Stimulated activated CD8-positive, alpha-beta memory T cell treated with anti-CD3 and anti-CD28 coated beads, Interleukin-12 subunit alpha, Interleukin-12 subunit beta, amount 100 ng/mL, for 4 hours (primary cell): ENCODE data around the gene PHYH.
A peak's percentile ranks its signal among the peaks of the same experiment; 100 is the strongest.
"Not testable (repeated sequence)": the region's sequence is repeated elsewhere in the genome, so short reads cannot be mapped to it uniquely, and the experiment has no call there.

Source experiments
- DNase-seq: peaks from one replicate; pipeline ENCODE4 v3.0.0-alpha.2; 2020; ENCODE audit warnings: low read depth

PHYH gene

DNA sequence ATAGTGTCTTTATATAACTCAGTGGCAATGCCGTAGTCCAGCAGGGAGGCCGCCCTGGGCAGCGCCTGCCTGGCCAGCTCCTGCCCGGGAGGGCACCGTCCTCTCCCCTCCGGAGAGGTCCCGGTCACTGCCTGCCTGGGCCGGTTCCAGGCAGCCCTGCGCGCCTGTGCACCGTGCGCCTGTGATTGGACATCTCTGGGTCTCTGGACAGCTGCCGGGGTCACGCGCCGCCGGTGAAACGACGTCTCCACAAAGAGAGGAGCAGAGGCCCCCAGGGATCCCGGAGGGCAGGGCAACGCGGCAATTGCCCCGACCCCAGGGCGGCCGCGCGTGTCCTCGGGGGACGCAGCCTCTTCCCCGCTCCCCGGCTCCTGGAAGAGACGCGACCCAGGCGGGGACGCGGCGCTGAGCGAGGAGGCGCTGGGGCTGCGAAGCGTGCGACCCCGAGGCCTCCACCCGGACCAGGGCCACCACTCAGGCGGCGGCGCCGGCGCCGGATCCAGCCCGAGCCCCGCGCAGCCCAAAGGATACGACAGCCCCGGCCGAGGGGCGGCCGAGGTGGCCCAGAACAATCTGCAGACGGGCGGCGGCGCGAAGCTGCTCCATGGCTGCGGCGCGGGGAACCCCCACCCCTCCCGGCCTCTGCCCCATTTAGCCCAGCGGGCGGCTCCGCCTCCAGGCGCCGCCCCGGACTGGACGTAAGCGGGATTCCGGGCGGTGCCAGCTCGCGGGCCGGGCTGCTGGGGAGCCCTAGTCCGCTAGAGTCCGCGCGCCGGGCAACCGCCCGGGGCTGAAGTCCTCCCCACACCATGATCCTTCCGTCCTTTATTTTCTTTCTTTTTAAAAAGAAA is at the start of gene PHYH:
Gene PHYH (minus strand): TSS at position 628 of the 851 bp plus-strand sequence. CDS start 22 bp downstream, at position 606.
- peak; percentile 66 for DNase-seq

GRCh38 chr10:13348216-13349017 is 48.6 kb upstream of the PHYH start, which contains the start of gene SEPHS1:
Gene SEPHS1 (minus strand): TSS chr10:13348293. CDS start chr10:13344950, 3,343 bp downstream.
- DNase-seq: peak; percentile 66

- peak; percentile 70 for DNase-seq
These were observed 47.8 kb upstream of the PHYH start for GRCh38 chr10:13347500-13348156.

- no peak for DNase-seq
These were observed 47.2 kb upstream of the PHYH start for GRCh38 chr10:13347043-13347499.

GRCh38 chr10:13346283-13347042 is 46.6 kb upstream of the PHYH start:
- DNase-seq: no peak

DNA sequence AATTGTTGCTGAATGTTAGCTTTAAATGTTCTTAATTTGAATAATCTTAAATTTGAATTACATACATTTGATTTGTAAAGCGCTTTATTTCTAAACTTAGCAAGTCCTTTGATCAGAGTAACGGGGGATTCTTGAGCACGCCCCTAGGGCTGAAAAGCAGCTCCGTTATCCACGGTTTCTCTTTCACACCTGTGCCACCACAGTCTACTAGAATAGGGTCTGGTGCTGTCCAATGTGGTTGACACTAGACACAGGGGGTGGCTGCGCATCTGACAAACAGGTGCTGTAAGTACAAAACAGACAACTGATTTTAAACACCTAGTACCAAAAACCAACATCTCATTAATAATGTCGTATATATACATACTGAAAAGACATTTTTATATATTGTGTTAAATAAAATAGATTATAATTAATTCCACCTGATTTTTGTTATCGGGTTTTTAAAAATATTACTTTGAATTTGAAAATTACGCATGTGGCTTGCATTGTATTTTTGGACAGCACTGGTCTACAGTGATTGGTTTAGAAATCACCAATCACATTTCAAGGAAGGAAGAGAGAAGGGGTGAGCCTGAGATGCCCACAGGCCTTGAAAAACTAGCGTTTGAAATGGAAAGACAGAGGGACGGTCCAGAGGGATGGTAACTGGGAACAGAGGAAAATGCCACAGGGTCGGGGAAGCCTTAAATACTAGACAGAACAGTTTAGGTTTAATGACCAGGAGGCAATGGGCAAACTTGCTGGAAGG is 40.9 kb upstream of the PHYH start:
- DNase-seq: no peak

- no peak for DNase-seq
These were observed 40.2 kb upstream of the PHYH start for GRCh38 chr10:13340068-13340467.

DNA sequence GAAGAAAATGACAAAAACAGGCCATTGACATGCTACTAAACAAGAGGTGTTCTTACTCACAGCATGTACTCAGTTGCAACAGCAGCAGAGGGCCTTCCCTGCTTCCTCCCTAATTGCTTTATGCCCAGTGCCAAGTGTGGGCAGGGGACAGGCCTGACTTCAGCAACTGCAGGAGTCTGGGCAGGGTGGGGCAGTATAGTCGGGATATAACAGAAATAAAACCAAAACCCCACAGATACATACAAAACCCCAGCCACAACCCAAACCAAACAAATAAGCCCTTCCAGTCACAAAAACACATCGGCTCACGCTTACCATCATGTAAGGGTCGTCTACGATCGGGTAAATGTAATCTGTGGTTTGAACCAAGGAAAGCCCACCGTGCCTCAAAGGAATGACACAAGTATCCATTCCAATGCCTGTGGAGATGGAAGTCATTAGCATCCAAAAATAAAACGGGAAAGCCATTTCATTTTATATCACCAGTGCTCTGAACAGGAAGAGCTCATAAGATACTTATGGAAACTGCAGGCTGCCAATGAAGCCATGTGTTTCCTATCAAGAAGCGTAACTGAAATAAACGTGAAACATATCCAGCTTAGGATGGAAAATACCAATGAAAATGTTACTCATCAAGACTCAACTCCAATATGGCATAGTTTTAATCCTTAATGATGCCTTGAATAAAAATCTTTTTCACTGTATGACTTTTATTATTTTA is 38.7 kb upstream of the PHYH start:
- no peak for DNase-seq

- DNase-seq: no peak
These were observed 37.9 kb upstream of the PHYH start for GRCh38 chr10:13337827-13338196.

DNA sequence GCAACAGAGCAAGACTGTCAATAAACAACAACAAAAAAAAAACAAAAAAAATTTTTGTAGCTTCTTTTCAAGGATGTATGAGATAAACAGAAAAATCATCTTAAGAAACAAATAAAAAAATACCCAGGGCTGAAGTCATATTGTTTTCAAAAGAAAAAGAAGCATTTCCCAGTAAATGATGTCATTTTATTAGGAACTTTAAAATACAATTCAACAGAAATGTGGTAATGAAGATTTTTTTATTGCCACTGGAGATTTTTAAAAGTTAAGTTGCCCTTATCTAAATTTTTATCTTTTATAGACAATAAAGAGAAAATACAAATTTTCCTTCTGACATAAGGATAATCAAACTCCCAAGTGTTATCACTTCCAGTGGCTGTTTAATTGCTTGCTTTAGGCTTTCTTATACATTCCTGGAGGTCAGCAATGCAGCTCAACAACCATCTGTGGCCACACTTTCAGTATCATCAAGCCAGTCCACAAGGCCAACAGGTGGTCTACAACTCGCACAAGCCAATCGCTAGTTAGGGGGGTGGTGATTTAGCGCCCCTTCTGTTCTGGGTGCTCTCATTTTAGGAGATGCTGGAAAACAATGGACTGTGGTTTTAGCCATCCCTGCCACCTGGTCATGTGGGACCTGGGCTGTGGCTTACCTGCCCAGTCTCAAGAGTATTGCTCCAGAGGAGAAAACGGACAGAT is 37.4 kb upstream of the PHYH start:
- no peak for DNase-seq

GRCh38 chr10:13335881-13336280 is 36.0 kb upstream of the PHYH start:
- no peak for DNase-seq

DNA sequence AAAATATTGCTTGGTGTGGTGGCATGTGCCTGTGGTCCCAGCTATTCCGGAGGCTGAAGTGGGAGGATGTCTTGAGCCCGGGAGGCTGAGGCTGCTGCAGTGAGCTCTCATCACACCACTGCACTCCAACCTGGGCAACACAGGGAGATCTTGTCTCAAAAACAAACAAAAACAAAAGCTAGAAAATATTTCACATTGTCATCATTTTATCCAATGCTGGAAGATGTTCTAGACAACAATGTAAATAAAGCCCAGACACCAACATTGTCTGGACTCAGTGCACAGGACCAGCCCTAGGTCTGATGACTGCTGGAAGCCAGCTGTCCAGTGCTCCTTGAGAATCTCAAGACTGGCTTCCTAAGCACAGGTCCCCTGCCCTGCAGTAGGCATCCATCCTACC is 34.7 kb upstream of the PHYH start:
- no peak for DNase-seq

DNA sequence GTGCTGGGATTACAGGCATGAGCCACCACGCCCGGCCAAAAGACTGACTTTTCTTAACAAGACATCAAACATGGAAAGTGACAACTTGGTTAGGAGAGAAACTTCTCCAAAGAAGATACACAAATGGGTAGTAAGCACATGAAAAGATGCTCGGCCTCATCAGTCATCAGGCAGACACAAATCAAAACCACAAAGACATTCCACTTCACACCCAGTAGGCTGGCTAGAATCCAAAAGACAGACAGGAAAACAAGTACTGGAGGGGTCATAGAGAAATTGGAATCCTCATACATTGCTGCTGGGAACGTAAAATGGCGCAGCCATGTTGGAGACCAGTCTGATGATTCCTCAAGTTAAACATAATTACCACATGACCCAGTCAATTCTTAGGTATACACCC is 31.8 kb upstream of the PHYH start:
- no peak for DNase-seq

DNA sequence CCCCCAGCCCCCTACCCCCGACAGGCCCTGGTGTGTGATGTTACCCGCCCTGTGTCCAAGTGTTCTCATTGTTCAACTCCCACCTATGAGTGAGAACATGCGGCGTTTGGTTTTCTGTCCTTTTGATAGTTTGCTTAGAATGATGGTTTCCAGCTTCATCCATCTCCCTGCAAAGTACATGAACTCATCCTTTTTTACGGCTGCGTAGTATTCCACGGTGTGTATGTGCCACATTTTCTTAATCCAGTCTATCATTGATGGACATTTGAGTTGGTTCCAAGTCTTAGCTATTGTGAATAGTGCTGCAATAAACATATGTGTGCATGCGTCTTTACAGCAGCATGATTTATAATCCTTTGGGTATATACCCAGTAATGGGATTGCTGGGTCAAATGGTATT is 31.1 kb upstream of the PHYH start:
- DNase-seq: not testable (repeated sequence)

DNA sequence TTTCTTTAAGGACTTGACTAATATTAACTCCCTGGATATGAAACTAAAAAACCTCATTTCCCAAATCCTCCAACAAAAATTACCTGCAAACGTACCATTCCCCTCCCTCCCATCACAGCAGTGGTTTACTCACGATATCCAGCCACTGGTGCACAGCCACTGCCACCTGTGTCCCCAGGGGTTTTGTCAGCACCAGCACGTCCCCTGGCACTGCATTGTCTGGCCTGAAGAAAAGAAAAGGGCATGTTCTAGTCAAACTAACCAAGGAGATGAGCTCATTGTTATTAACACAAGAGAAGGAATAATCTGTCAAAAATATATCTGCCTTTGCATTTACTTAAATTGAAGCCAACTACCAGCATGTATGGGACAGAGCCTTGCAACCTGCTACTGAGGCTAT is 29.7 kb upstream of the PHYH start:
- DNase-seq: no peak

- DNase-seq: no peak
These were observed 28.7 kb upstream of the PHYH start for GRCh38 chr10:13328613-13329012.

DNA sequence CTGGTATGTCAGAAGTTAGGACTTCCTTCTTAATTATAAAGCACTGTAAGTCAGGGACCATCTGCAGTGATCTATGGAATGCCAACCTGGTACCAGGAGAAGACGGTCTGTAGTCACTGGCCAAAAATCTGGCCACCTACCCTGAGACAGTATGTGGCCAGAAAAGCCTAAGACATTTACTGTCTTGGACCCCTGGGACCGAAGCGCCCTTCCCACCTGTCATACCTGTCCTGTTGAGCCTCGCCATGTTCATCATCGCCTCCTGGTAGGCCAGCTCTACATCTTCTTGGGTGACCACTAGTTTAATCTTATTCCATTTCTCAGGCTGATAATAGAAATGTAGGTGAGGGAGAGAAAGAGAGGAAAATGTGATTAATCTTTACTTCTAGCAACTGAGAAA is 28.3 kb upstream of the PHYH start:
- no peak for DNase-seq

DNA sequence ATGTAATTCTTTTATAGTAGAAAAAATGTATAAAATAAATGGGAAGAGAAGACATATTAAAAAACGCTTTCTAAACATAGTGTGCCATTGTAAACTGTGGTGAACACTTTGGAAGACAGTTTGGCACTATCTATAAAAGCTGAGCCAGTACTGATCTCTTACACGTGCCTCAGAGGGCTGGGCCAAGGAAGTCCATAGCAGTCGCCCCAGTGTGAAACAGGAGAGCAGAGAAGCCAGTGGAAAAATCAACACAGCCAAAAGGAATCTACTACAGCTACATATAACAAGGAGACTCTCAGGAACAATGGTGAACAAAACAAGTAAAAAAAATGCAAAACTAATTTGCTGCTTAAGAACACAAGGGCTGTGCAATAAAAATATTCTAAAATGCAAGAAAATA is 27.7 kb upstream of the PHYH start:
- no peak for DNase-seq

GRCh38 chr10:13322615-13323148 is 22.8 kb upstream of the PHYH start:
- no peak for DNase-seq
